Hepatocyte (in vitro differentiated cells): ENCODE results near the gene MAGI2. TPM values are rescaled to one million over a fixed set of nuclear protein-coding genes. Genes with fewer than 3 reads are reported as not detected.

Experiments used
- DNase-seq: peaks from one replicate; pipeline ENCODE4 v3.0.0-alpha.2; 2016; ENCODE audit warnings: low spot score
- H2AFZ ChIP-seq: fragments of 200-600 bp; sonication (generic); 2 replicates; pipeline ENCODE4 v1.6.0; 2016; ENCODE audit warnings: antibody characterized with exemption, mild to moderate bottlenecking
- H3K27ac ChIP-seq: fragments of 200-600 bp; sonication (generic); 2 replicates; pipeline ENCODE4 v1.5.1; 2016; ENCODE audit warnings: mild to moderate bottlenecking
- H3K27me3 ChIP-seq: fragments of 200-600 bp; sonication (generic); 2 replicates; pipeline ENCODE4 v1.6.1; 2016
- H3K36me3 ChIP-seq: fragments of 200-600 bp; sonication (generic); replicated peaks from 2 replicates; pipeline ENCODE4 v1.5.1; 2016; ENCODE audit warnings: low read depth; ENCODE audit not compliant: insufficient read depth
- H3K4me1 ChIP-seq: fragments of 200-600 bp; sonication (generic); 2 replicates; pipeline ENCODE4 v1.5.1; 2016; ENCODE audit warnings: mild to moderate bottlenecking, moderate library complexity; ENCODE audit not compliant: insufficient read depth
- H3K4me2 ChIP-seq: fragments of 200-600 bp; sonication (generic); 2 replicates; pipeline ENCODE4 v1.6.0; 2016
- H3K4me3 ChIP-seq: fragments of 200-600 bp; sonication (generic); 2 replicates; pipeline ENCODE4 v1.5.1; 2016; ENCODE audit warnings: mild to moderate bottlenecking
- H3K79me2 ChIP-seq: fragments of 200-600 bp; sonication (generic); 2 replicates; pipeline ENCODE4 v1.6.0; 2017; ENCODE audit warnings: mild to moderate bottlenecking
- H3K9me2 ChIP-seq: fragments of 200-600 bp; sonication (generic); replicated peaks from 2 replicates; pipeline ENCODE4 v1.6.0; 2017; ENCODE audit warnings: mild to moderate bottlenecking; ENCODE audit not compliant: insufficient read depth
- H3K9me3 ChIP-seq: fragments of 200-600 bp; sonication (generic); 2 replicates; pipeline ENCODE4 v1.5.1; 2016; ENCODE audit warnings: low read depth, mild to moderate bottlenecking
- H4K20me1 ChIP-seq: fragments of 200-600 bp; sonication (generic); 2 replicates; pipeline ENCODE4 v1.6.0; 2016; ENCODE audit warnings: mild to moderate bottlenecking; ENCODE audit not compliant: insufficient read depth, poor library complexity, severe bottlenecking
- CTCF ChIP-seq: fragments of 200-600 bp; sonication (generic); IDR thresholded peaks from 2 replicates; pipeline ENCODE4 v1.5.1; 2016; ENCODE audit warnings: antibody characterized with exemption, mild to moderate bottlenecking; ENCODE audit not compliant: poor library complexity
- EZH2 ChIP-seq: fragments of 200-600 bp; sonication (generic); IDR thresholded peaks from 2 replicates; pipeline ENCODE4 v1.6.1; 2016; ENCODE audit warnings: antibody characterized with exemption, mild to moderate bottlenecking, borderline replicate concordance
- EZH2phosphoT487 ChIP-seq: fragments of 200-600 bp; sonication (generic); IDR thresholded peaks from one replicate; pipeline ENCODE4 v1.6.1; 2018; ENCODE audit warnings: antibody characterized with exemption, mild to moderate bottlenecking, low read depth, moderate library complexity; ENCODE audit not compliant: unreplicated experiment, severe bottlenecking
- WGBS: methylation state at CpG from one replicate; pipeline ENCODE4 v1.1.6; 2016; ENCODE audit warnings: low lambda C conversion rate; ENCODE audit errors: missing lambda C conversion rate; 5-methylcytosine and 5-hydroxymethylcytosine counted together
- polyA plus RNA-seq: library from polyadenylated mRNA; unstranded; fragments of >200 nt; fragmentation: Nextera tagmentation; extraction: Ambion mirVana; gene quantifications from 2 replicates; pipeline ENCODE4 v1.2.1, GENCODE V29; 2016
- total RNA-seq: library from RNA; depleted of rRNA; stranded (reverse); fragments of >200 nt; gene quantifications from 2 replicates; pipeline ENCODE4 v1.2.3, GENCODE V29; 2014

Gene MAGI2
- total and polyA plus RNA-seq, 2 experiments from 2014 or later: 3.1 to 6.7 TPM

GRCh38 chr7:78047800-78048199 lies 1405.7 kb downstream of the MAGI2 start:
- Histone ChIP-seq H4K20me1 (no peaks in the 10 kb centered on the region), H3K4me1 (no peaks in the 10 kb centered on the region), H3K4me2 (no peak overlapping the region), H3K79me2 (no peaks in the 10 kb centered on the region), H3K36me3 (no peaks in the 10 kb centered on the region), H3K9me3 (no peaks in the 10 kb centered on the region), H3K27me3 (no peaks in the 10 kb centered on the region), H3K4me3 (no peak overlapping the region), H3K27ac (no peak overlapping the region), H3K9me2 (no peaks in the 10 kb centered on the region), H2AFZ (no peak overlapping the region)
- no peak for TF ChIP-seq EZH2phosphoT487
- TF ChIP-seq EZH2: no peak
- TF ChIP-seq CTCF: no peak
- DNase-seq: no peak
- 66% methylated on average over 3 of the region's 3 CpGs for WGBS

GRCh38 chr7:78043159-78043558 lies 1410.3 kb downstream of the MAGI2 start:
- 57% methylated on average over 2 of the region's 2 CpGs for WGBS
- H3K27me3 ChIP-seq: no peaks in the 10 kb centered on the region
- H3K36me3 ChIP-seq: no peaks in the 10 kb centered on the region
- H4K20me1 ChIP-seq: no peaks in the 10 kb centered on the region
- no peak for DNase-seq
- H2AFZ ChIP-seq: no peak overlapping the region
- no peaks in the 10 kb centered on the region for H3K79me2 ChIP-seq
- TF ChIP-seq EZH2: no peak
- no peak for TF ChIP-seq EZH2phosphoT487
- TF ChIP-seq CTCF: no peak
- no peak overlapping the region for H3K4me2 ChIP-seq
- no peak overlapping the region for H3K4me3 ChIP-seq
- H3K27ac ChIP-seq: no peak overlapping the region
- H3K9me3 ChIP-seq: no peaks in the 10 kb centered on the region
- no peaks in the 10 kb centered on the region for H3K9me2 ChIP-seq
- H3K4me1 ChIP-seq: no peaks in the 10 kb centered on the region

- no peak for TF ChIP-seq EZH2
- TF ChIP-seq EZH2phosphoT487: no peak
- no peak for TF ChIP-seq CTCF
- H3K79me2 ChIP-seq: no peaks in the 10 kb centered on the region
- no peaks in the 10 kb centered on the region for H3K36me3 ChIP-seq
- H3K4me2 ChIP-seq: no peak overlapping the region
- H3K9me3 ChIP-seq: no peaks in the 10 kb centered on the region
- no peaks in the 10 kb centered on the region for H3K4me1 ChIP-seq
- WGBS: 93% methylated on average over 3 of the region's 3 CpGs
- no peak overlapping the region for H3K4me3 ChIP-seq
- H3K9me2 ChIP-seq: no peaks in the 10 kb centered on the region
- DNase-seq: no peak
- no peaks in the 10 kb centered on the region for H4K20me1 ChIP-seq
- no peak overlapping the region for H3K27ac ChIP-seq
- H3K27me3 ChIP-seq: no peaks in the 10 kb centered on the region
- no peak overlapping the region for H2AFZ ChIP-seq
Measured at GRCh38 chr7:78041423-78041822, 1412.0 kb downstream of the MAGI2 start.
